Bronchial smooth muscle cell (primary cell): ENCODE measurements around the gene ADGRE2. TPM values are rescaled to one million over a fixed set of nuclear protein-coding genes. Genes with fewer than 3 reads are reported as not detected.

Source experiments
- total RNA-seq: library from RNA; depleted of rRNA; stranded (reverse); fragments of >200 nt; gene quantifications from 2 replicates; pipeline ENCODE4 v1.2.1, GENCODE V29; 2014

Gene ADGRE2
- under 0.01 TPM in 1 of 2 replicates, not detected in the other for total RNA-seq

GRCh38 chr19:14778110-14778845, at the start of gene ADGRE2:
Gene ADGRE2 (minus strand): TSS chr19:14778560. CDS start chr19:14776756, 1,804 bp downstream.

GRCh38 chr19:14689598-14690503, 88.5 kb downstream of the ADGRE2 start, which contains the start of gene ZNF333:
Gene ZNF333 (plus strand): TSS chr19:14690048. CDS start chr19:14693492, 3,444 bp downstream.

Other genes with a start within 250 kb of the ADGRE2 start
- 24.0 and 33.9 TPM in 2 replicates for gene TECR, start 249.0 kb downstream of the ADGRE2 start, total RNA-seq
- 247 and 389 TPM in 2 replicates for gene NDUFB7, start 206.5 kb downstream of the ADGRE2 start, total RNA-seq
- 0.09 and 0.16 TPM in 2 replicates for gene CLEC17A, start 195.5 kb downstream of the ADGRE2 start, total RNA-seq
- gene ADGRE3, start 103.7 kb downstream of the ADGRE2 start, total RNA-seq, result not detected in 2 replicates
- 20.5 and 32.8 TPM in 2 replicates for gene ZNF333, start 88.5 kb downstream of the ADGRE2 start, total RNA-seq
- not detected in 2 replicates for gene OR7A5, start 56.6 kb upstream of the ADGRE2 start, total RNA-seq
- gene OR7C1, start 56.6 kb upstream of the ADGRE2 start, total RNA-seq, result not detected in 2 replicates
- not detected in 2 replicates for gene OR7A10, start 70.4 kb upstream of the ADGRE2 start, total RNA-seq
- gene OR7A17, start 107.6 kb upstream of the ADGRE2 start, total RNA-seq, result not detected in 2 replicates
- not detected in 2 replicates for gene OR7C2, start 162.9 kb upstream of the ADGRE2 start, total RNA-seq
- gene SLC1A6, start 201.3 kb upstream of the ADGRE2 start, total RNA-seq, result not detected in 2 replicates